Thoracic aorta (tissue), 2 donors: ENCODE measurements around the gene BMERB1. TPM values are rescaled to one million over a fixed set of nuclear protein-coding genes. Genes with fewer than 3 reads are reported as not detected.
"Not testable (repeated sequence)": the region's sequence is repeated elsewhere in the genome, so short reads cannot be mapped to it uniquely, and the experiment has no call there.

Experiments used
- ATAC-seq: fragments of 150-250 bp; one replicate; pipeline ENCODE4 v1.8.0; 2017; ENCODE audit warnings: low read depth; ENCODE audit not compliant: insufficient number of reproducible peaks, low FRiP score
- DNase-seq: peaks from one replicate; pipeline ENCODE4 v3.0.0-alpha.2; 2020; ENCODE audit warnings: low spot score
- H3K27ac ChIP-seq, 2 donors: fragments of 200-600 bp; sonication (generic); 1 replicate in 1 of 2; 2 replicates in 1 of 2; pipeline ENCODE4 v1.5.1; 2016; ENCODE audit warnings: mild to moderate bottlenecking in 2 of 2, moderate library complexity in 2 of 2
- H3K27me3 ChIP-seq: fragments of 200-600 bp; sonication (generic); replicated peaks from 2 replicates; pipeline ENCODE4 v1.6.0; 2016; ENCODE audit warnings: mild to moderate bottlenecking; ENCODE audit not compliant: insufficient read depth
- H3K36me3 ChIP-seq: fragments of 200-600 bp; sonication (generic); one replicate; pipeline ENCODE4 v1.5.1; 2016
- H3K4me1 ChIP-seq, 2 donors: fragments of 200-600 bp; sonication (generic); 1 replicate in 1 of 2; 2 replicates in 1 of 2; pipeline versions ENCODE4 v1.5.1 to v1.6.0; 2016; ENCODE audit warnings: low read depth in 2 of 2, mild to moderate bottlenecking in 1 of 2; ENCODE audit not compliant: control insufficient read depth in 1 of 2
- H3K4me3 ChIP-seq: fragments of 200-600 bp; sonication (generic); 2 replicates; pipeline ENCODE4 v1.5.1; 2016; ENCODE audit warnings: mild to moderate bottlenecking
- H3K9me3 ChIP-seq: fragments of 200-600 bp; sonication (generic); 2 replicates; pipeline ENCODE4 v1.5.1; 2016
- total RNA-seq, 2 donors: library from RNA; depleted of rRNA; stranded (reverse); fragments of >200 nt; gene quantifications; one replicate each; pipeline versions ENCODE4 v1.1.0 to v1.2.3, GENCODE V29; 2016
- TF ChIP-seq, protein P1 (sequence below): fragments of 200-600 bp; sonication (generic); IDR thresholded peaks from one replicate; pipeline ENCODE4 v1.5.1; 2019; ENCODE audit warnings: antibody characterized with exemption

Gene BMERB1
- total RNA-seq, 2 donors from 2014 or later: 75.1 to 95.2 TPM

DNA sequence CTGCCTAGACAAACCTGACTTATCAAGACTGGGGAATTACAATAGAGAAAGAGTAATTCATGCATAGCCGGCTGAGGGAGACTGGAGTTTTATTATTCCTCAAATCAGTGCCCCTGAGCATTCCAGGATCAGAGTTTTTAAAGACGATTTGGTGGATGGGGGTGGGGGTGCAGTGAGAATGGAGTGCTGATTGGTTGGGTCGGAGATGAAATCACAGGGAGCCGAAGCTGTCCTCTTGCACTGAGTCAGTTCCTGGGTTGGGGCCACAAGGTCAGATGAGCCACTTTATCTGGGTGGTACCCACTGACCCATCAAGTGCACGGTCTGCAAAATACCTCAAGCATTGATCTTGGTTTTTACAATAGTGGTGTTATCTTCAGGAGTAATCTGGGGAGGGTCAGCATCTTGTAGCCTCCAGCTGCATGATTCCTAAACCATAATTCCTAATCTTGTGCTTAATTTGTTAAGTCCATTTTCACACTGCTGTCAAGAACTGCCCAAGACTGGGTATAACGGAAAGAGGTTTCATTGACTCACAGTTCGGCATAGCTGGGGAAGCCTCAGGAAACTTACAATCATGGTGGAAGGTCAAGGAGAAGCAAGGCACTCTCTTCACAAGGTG, 139.0 kb downstream of the BMERB1 start:
- no peaks in the 10 kb centered on the region for H3K27me3 ChIP-seq
- TF ChIP-seq, protein P1, sequence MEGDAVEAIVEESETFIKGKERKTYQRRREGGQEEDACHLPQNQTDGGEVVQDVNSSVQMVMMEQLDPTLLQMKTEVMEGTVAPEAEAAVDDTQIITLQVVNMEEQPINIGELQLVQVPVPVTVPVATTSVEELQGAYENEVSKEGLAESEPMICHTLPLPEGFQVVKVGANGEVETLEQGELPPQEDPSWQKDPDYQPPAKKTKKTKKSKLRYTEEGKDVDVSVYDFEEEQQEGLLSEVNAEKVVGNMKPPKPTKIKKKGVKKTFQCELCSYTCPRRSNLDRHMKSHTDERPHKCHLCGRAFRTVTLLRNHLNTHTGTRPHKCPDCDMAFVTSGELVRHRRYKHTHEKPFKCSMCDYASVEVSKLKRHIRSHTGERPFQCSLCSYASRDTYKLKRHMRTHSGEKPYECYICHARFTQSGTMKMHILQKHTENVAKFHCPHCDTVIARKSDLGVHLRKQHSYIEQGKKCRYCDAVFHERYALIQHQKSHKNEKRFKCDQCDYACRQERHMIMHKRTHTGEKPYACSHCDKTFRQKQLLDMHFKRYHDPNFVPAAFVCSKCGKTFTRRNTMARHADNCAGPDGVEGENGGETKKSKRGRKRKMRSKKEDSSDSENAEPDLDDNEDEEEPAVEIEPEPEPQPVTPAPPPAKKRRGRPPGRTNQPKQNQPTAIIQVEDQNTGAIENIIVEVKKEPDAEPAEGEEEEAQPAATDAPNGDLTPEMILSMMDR: no peak
- H3K4me1 ChIP-seq: peaks cover 0 to 3% of the 10 kb centered on the region in 2 donors
- ATAC-seq: no peak
- no peak for DNase-seq
- H3K27ac ChIP-seq: no peak overlapping the region
- H3K36me3 ChIP-seq: peaks cover 7% of the 10 kb centered on the region
- no peaks in the 10 kb centered on the region for H3K9me3 ChIP-seq
- no peak overlapping the region for H3K4me3 ChIP-seq

- H3K9me3 ChIP-seq, H3K27me3 ChIP-seq, H3K36me3 ChIP-seq, H3K27ac ChIP-seq, ATAC-seq, H3K4me3 ChIP-seq, H3K4me1 ChIP-seq, DNase-seq: not testable (repeated sequence)
Observed at GRCh38 chr16:15573896-15574613, 139.7 kb downstream of the BMERB1 start.

DNA sequence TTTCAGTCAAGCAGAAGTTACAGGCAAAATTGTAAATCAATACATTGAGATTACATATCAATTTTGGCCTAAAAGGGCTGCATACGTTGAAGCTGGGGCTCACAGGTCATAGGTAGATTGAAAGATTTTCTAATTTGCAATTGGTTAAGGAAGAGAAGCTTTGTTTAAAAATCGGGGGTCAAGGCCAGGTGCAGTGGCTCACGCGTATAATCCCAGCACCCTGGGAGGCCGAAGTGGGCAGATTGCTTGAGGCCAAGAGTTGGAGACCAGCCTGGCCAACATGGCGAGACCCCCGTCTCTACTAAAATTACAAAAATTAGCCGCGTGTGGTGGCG, 140.2 kb downstream of the BMERB1 start:
- DNase-seq: no peak
- H3K27ac ChIP-seq: no peak overlapping the region
- TF ChIP-seq, protein P1: no peak

DNA sequence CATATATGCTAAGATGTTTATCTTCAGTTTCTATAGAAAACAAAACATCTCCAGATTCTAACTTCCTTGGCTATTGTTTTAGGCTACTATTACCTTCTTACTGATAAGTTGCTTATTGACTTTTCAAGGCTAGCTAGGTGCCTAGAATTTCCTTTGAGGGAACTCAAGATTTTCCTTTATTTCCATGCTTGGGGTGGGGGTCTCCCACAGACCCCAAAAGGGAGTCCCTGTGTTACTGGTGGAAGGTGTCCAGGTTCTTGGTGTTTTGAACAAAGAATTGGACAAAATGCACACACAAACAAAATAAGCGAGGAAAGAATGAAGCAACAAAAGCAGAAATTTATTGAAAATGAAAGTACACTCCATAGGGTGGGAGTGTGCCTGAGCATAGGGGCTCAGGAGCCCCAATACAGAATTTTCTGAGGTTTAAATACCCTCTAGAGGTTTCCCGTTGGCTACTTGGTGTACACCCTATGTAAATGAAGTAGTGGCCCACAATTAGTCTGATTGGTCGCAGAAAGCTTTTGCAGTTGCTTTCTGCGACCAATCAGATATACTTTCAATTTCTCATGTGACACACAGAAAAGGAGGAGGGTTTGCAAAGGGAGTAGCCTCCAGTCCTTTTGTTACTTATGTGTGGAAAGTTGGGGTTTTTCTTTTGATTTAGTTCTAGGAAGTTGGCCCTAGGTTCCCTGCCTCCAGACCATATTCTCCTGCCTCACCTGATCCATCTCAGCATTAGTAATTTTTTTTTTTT, 141.1 kb downstream of the BMERB1 start:
- TF ChIP-seq, protein P1: no peak
- no peak overlapping the region for H3K27ac ChIP-seq
- H3K9me3 ChIP-seq: no peaks in the 10 kb centered on the region
- no peak for ATAC-seq
- DNase-seq: no peak
- no peak overlapping the region for H3K4me3 ChIP-seq
- no peaks in the 10 kb centered on the region for H3K36me3 ChIP-seq
- H3K4me1 ChIP-seq: peaks cover 0 to 3% of the 10 kb centered on the region in 2 donors
- no peaks in the 10 kb centered on the region for H3K27me3 ChIP-seq

More for the DNA sequence above, 140.2 kb downstream of the BMERB1 start:
- H3K4me1 ChIP-seq: peaks cover 0 to 3% of the 10 kb centered on the region in 2 donors
- peaks cover 2% of the 10 kb centered on the region for H3K36me3 ChIP-seq
- H3K9me3 ChIP-seq: no peaks in the 10 kb centered on the region
- ATAC-seq: no peak
- H3K4me3 ChIP-seq: no peak overlapping the region
- H3K27me3 ChIP-seq: no peaks in the 10 kb centered on the region

GRCh38 chr16:15576960-15577958, 142.9 kb downstream of the BMERB1 start:
- H3K27ac ChIP-seq: no peak overlapping the region

More at GRCh38 chr16:15576960-15577958, 142.9 kb downstream of the BMERB1 start:
- Histone ChIP-seq H3K9me3 (no peaks in the 10 kb centered on the region), H3K27me3 (no peaks in the 10 kb centered on the region), H3K4me3 (no peak overlapping the region), H3K36me3 (peaks cover 10% of the 10 kb centered on the region), H3K4me1 (no peaks in the 10 kb centered on the region)
- DNase-seq: no peak
- no peak for ATAC-seq
- TF ChIP-seq, protein P1: no peak
